Esophagus muscularis mucosa (tissue), 4 donors: ENCODE data around the gene SH3BP5. TPM values are rescaled to one million over a fixed set of nuclear protein-coding genes. Genes with fewer than 3 reads are reported as not detected.

ENCODE experiments used
- DNase-seq: peaks from one replicate; pipeline ENCODE4 v3.0.0-alpha.2; 2017; ENCODE audit errors: extremely low spot score
- H3K27ac ChIP-seq, 4 donors: fragments of 200-600 bp; sonication (generic); replicated peaks in 1 of 4; 1 replicate in 3 of 4; 2 replicates in 1 of 4; pipeline ENCODE4 v1.5.1; 2016 to 2019; ENCODE audit warnings: mild to moderate bottlenecking in 1 of 4
- H3K27me3 ChIP-seq, 4 donors: fragments of 200-600 bp; sonication (generic); one replicate each; pipeline versions ENCODE4 v1.5.1 to v1.6.0; 2016 to 2019
- H3K36me3 ChIP-seq, 4 donors: fragments of 200-600 bp; sonication (generic); one replicate each; pipeline ENCODE4 v1.5.1; 2016 to 2019
- H3K4me1 ChIP-seq, 4 donors: fragments of 200-600 bp; sonication (generic); one replicate each; pipeline ENCODE4 v1.5.1; 2016 to 2019
- H3K4me3 ChIP-seq, 4 donors: fragments of 200-600 bp; sonication (generic); 1 replicate in 2 of 4; 2 replicates in 2 of 4; pipeline ENCODE4 v1.5.1; 2016 to 2019; ENCODE audit warnings: mild to moderate bottlenecking in 4 of 4, moderate library complexity in 1 of 4
- H3K9me3 ChIP-seq, 4 donors: fragments of 200-600 bp; sonication (generic); 1 replicate in 3 of 4; 2 replicates in 1 of 4; pipeline ENCODE4 v1.5.1; 2016 to 2019
- CTCF ChIP-seq, 3 experiments: fragments of 200-600 bp in 2 of 3; fragments of 450-650 bp in 1 of 3; sonication (generic) in 2 of 3; IDR thresholded peaks; one replicate each; pipeline ENCODE4 v1.5.1; 2017 to 2019; ENCODE audit warnings: antibody characterized with exemption in 3 of 3, mild to moderate bottlenecking in 2 of 3, moderate library complexity in 1 of 3
- EP300 ChIP-seq: sonication (generic); formaldehyde crosslinking; IDR thresholded peaks from one replicate; pipeline ENCODE4 v1.6.1; 2017; ENCODE audit warnings: antibody characterized with exemption
- POLR2A ChIP-seq: fragments of 450-650 bp; IDR thresholded peaks from one replicate; pipeline ENCODE4 v1.6.1; 2017; ENCODE audit warnings: antibody characterized with exemption, moderate library complexity, mild to moderate bottlenecking, low read depth
- POLR2AphosphoS5 ChIP-seq, 2 donors: sonication (generic); formaldehyde crosslinking; IDR thresholded peaks; one replicate each; pipeline ENCODE4 v1.6.1; 2017; ENCODE audit warnings: antibody characterized with exemption in 2 of 2
- WGBS: methylation state at CpG from one replicate; pipeline ENCODE4 v1.1.5; 2018; 5-methylcytosine and 5-hydroxymethylcytosine counted together
- intact Hi-C: fragments of 100-400 bp; cut with DNase I; formaldehyde crosslinking; loops from one replicate; pipeline ENCODE4 v1.15.1; 2023
- total RNA-seq, 4 donors: library from RNA; depleted of rRNA; stranded (reverse); fragments of >200 nt; gene quantifications; one replicate each; pipeline versions ENCODE4 v1.1.0 to v1.2.1, GENCODE V29; 2016

The SH3BP5 gene
- total RNA-seq, 4 donors from 2014 or later = 26.2 to 56.5 (median 38.2) TPM

DNA sequence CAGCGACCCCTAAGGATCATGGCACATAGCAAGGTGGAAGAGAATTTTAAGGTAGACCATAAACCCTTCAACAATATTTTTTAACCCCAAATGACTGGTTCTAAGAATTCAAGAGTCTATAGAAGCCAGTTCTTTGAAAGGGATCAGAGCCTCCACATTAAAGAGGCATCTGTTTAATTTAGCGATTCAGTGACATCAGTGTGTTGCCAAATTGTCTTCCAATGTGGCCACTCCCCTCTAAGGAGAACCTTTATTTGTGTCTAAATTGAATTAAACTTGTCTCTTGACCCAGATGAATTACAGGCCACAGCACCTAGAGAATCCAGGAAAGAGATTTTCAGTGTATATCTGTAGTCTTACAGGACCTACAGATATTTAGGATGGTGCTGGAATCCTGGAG is 6.6 kb upstream of the SH3BP5 start:
- intact Hi-C loops = no loop called here
- Histone ChIP-seq H3K27ac (no peak overlapping the region), H3K9me3 (peaks cover 0 to 5% (median 0%) of the 10 kb centered on the region in 4 donors), H3K27me3 (no peaks in the 10 kb centered on the region), H3K4me3 (no peak overlapping the region), H3K4me1 (peaks cover 0 to 8% (median 0%) of the 10 kb centered on the region in 4 donors), H3K36me3 (no peaks in the 10 kb centered on the region)
- WGBS = 80% methylated on average over 2 of the region's 2 CpGs
- no peak for DNase-seq
- TF ChIP-seq EP300 (no peak), POLR2AphosphoS5 (IDR thresholded peaks at IDR 0.05) (no peak), POLR2A (no peak)

- intact Hi-C loops = no loop called here
- 88% methylated on average over 1 of the region's 1 CpG for WGBS
- Histone ChIP-seq H3K4me1 (peaks cover 2 to 10% (median 5%) of the 10 kb centered on the region in 4 donors), H3K36me3 (no peaks in the 10 kb centered on the region), H3K9me3 (no peaks in the 10 kb centered on the region), H3K27me3 (no peaks in the 10 kb centered on the region), H3K4me3 (no peak overlapping the region), H3K27ac (no peak overlapping the region)
- TF ChIP-seq CTCF (IDR thresholded peaks at IDR 0.05) = no peak
- TF ChIP-seq POLR2AphosphoS5 (IDR thresholded peaks at IDR 0.05) = no peak
- TF ChIP-seq POLR2A = no peak
- TF ChIP-seq EP300 = no peak
- no peak for DNase-seq
Observed at GRCh38 chr3:15337963-15338362, 5.6 kb upstream of the SH3BP5 start.

DNA sequence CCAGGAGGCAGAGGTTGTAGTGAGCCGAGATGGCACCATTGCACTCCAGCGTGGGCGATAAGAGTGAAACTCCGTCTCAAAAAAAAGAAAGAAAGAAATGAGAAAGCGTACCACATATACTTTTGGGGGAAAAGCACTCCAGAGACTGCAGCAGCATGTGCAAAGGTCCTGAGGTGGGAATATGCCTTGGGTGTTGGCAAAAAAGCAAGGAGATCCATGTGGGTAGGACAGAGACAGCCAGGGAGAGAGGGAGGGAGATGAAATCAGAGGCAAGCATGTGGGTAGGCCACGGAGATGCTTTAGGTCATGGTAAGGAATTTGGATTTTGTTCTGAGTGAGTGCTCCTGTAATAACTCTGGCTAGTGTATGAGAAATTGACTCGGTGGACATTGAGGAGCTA is 3.7 kb upstream of the SH3BP5 start:
- TF ChIP-seq POLR2A = no peak
- no peak for TF ChIP-seq POLR2AphosphoS5 (IDR thresholded peaks at IDR 0.05)
- TF ChIP-seq CTCF (IDR thresholded peaks at IDR 0.05) = no peak
- TF ChIP-seq EP300 = no peak
- 88% methylated on average over 7 of the region's 7 CpGs for WGBS
- H3K36me3 ChIP-seq = no peaks in the 10 kb centered on the region
- peaks cover 4 to 25% (median 20%) of the 10 kb centered on the region in 4 donors for H3K4me1 ChIP-seq
- DNase-seq = no peak
- no peak overlapping the region for H3K4me3 ChIP-seq
- intact Hi-C loops = no loop called here
- no peaks in the 10 kb centered on the region for H3K27me3 ChIP-seq
- H3K9me3 ChIP-seq = no peaks in the 10 kb centered on the region
- H3K27ac ChIP-seq = no peak overlapping the region

- H3K36me3 ChIP-seq = no peaks in the 10 kb centered on the region
- H3K4me3 ChIP-seq = no peak overlapping the region
- DNase-seq = no peak
- H3K27me3 ChIP-seq = no peaks in the 10 kb centered on the region
- H3K27ac ChIP-seq = no peak overlapping the region
- TF ChIP-seq CTCF (IDR thresholded peaks at IDR 0.05) = no peak
- no peak for TF ChIP-seq POLR2A
- TF ChIP-seq POLR2AphosphoS5 (IDR thresholded peaks at IDR 0.05) = no peak
- no peak for TF ChIP-seq EP300
- H3K4me1 ChIP-seq = peaks cover 9 to 36% (median 36%) of the 10 kb centered on the region in 4 donors
- intact Hi-C loops = loop anchor here (5.0 kb wide), 2 partner anchors 43 to 67 kb away; no protein-coding TSS in a partner anchor
- no peaks in the 10 kb centered on the region for H3K9me3 ChIP-seq
Observed at GRCh38 chr3:15333956-15334263, 1.5 kb upstream of the SH3BP5 start.

DNA sequence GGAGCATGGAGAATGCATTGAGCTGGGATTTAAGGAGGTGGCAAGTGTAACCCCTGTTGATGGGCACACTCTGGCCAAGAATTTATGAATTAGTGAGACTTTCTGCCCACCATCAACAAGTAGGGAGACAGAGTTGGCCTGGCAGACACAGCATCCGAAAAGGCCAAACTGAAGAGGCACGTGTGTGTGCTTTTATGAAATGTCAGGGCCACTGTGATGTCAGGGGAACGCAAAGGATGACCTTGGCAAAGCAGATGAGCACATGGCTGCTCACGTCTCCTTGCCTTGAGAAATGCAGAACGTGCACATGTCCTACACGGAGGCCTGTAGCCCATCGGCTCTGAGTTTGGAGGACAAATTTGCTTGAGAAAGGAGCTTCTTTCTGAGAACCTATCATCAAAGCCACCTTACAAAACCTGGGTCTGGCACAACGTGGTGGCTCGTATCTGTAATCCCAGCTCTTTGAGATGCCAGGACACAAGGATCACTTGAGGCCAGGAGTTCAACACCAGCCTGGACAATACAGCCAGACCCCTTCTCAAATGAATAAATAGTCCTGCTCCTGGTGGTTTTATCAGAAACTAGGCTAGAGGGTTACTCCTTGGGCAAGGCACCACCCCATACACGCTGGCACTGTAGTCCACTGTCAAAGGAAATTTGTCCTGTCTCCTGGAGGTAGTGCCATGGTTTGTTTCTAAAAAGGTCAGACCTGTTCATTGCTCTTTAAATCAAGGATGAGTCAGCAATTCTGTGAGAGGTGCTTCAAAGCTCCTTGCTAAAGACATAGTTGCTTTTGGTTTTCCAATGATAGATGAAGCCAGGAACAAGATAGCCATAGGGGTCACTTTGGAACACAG is 941 bp upstream of the SH3BP5 start:
- H3K27me3 ChIP-seq = no peaks in the 10 kb centered on the region
- no peaks in the 10 kb centered on the region for H3K36me3 ChIP-seq
- peak overlapping the region; percentile 65 to 94 (median 76) for H3K4me3 ChIP-seq
- no peak for DNase-seq
- H3K4me1 ChIP-seq = peaks cover 15 to 42% (median 42%) of the 10 kb centered on the region in 4 donors
- TF ChIP-seq POLR2A (no peak), POLR2AphosphoS5 (IDR thresholded peaks at IDR 0.05) (no peak)
- 99% methylated on average over 9 of the region's 10 CpGs for WGBS
- H3K9me3 ChIP-seq = no peaks in the 10 kb centered on the region
- intact Hi-C loops = loop anchor here (5.0 kb wide), 2 partner anchors 44 to 66 kb away; no protein-coding TSS in a partner anchor
- peak overlapping the region in 1 of 4 donors; percentile 80 for H3K27ac ChIP-seq
